ENCODE data around the gene SPIN2A. TPM values are rescaled to one million over a fixed set of nuclear protein-coding genes. Genes with fewer than 3 reads are reported as not detected.
"Not testable (repeated sequence)": the region's sequence is repeated elsewhere in the genome, so short reads cannot be mapped to it uniquely, and the experiment has no call there.

Gene SPIN2A
- total RNA-seq (ENCODE audit: low replicate concordance) = 0.26 and 0.99 TPM in 2 replicates

DNA sequence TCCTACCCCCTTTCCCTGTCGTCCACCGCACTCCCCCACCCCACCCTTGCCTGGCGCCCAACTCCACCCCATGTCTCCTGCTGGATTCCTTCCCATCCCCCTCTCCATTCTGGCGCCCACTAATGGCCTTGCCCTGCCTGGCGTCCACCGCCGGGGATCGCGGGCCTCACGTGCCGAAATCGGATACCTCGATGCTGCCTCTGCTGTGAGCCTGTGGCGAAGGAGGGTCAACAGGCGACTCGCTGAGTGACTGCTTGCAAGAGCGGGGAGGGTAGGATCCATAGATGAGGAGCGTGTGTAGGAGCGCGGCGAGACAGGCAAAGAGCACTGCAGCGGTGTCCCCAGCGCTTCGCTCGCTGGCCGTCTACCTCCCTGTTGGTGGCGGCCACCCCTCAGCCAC lies at the start of gene SPIN2A:
SPIN2A (minus strand) TSS at position 325 of the 400 bp plus-strand sequence. CDS start 800 bp downstream, outside the sequence.
- not testable (repeated sequence) for H3K4me1 ChIP-seq; H3K27me3 Mint-ChIP-seq (ENCODE audit: insufficient read depth, low read depth); H3K36me3 Mint-ChIP-seq; H3K27ac ChIP-seq; H3F3A ChIP-seq (ENCODE audit: low read depth); H2AFZ ChIP-seq (replicated peaks); H3K9me3 Mint-ChIP-seq; H3K36me3 ChIP-seq; H3K79me2 ChIP-seq (ENCODE audit: low read depth); H3K27me3 ChIP-seq; H3K4me1 Mint-ChIP-seq; H3K9me3 ChIP-seq (ENCODE audit: low read depth); H3K9ac ChIP-seq; H3K27ac Mint-ChIP-seq; H4K20me1 ChIP-seq (ENCODE audit: low read depth)
- peak within 1 kb of the TSS; percentile 35 for H3K4me2 ChIP-seq
- H3K4me3 Mint-ChIP-seq = peak within 1 kb of the TSS; percentile 81
- TF ChIP-seq, protein P1, sequence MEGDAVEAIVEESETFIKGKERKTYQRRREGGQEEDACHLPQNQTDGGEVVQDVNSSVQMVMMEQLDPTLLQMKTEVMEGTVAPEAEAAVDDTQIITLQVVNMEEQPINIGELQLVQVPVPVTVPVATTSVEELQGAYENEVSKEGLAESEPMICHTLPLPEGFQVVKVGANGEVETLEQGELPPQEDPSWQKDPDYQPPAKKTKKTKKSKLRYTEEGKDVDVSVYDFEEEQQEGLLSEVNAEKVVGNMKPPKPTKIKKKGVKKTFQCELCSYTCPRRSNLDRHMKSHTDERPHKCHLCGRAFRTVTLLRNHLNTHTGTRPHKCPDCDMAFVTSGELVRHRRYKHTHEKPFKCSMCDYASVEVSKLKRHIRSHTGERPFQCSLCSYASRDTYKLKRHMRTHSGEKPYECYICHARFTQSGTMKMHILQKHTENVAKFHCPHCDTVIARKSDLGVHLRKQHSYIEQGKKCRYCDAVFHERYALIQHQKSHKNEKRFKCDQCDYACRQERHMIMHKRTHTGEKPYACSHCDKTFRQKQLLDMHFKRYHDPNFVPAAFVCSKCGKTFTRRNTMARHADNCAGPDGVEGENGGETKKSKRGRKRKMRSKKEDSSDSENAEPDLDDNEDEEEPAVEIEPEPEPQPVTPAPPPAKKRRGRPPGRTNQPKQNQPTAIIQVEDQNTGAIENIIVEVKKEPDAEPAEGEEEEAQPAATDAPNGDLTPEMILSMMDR (IDR thresholded peaks at IDR 0.05) = peak; percentile 14
- H3K4me3 ChIP-seq = peak within 1 kb of the TSS; percentile 34
- peak; percentile 64 for DNase-seq (ENCODE audit: low spot score)

DNA sequence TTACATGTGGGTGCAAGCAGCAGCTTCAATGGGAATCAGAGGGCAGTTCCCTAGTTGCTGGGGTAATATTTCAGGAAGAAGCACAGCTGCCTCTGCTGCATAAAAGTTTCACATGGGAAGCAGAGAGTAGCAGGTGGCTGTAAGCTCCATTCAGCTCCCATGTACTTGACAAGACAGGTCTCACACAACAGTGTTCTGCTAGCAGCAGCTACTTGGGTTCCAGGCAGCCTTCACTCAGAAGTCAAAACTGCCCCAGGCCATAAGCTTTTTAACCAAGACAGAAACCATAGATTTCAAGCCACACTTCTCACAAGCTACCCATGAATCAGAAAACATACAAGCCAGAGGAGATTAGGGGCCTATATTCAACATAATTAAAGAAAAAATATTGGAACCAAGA lies 41.4 kb upstream of the SPIN2A start:
- no peak overlapping the region for H3K9ac ChIP-seq
- H3K9me3 ChIP-seq (ENCODE audit: low read depth) = no peaks in the 10 kb centered on the region
- H3K36me3 ChIP-seq = no peaks in the 10 kb centered on the region
- H3K27me3 Mint-ChIP-seq (ENCODE audit: insufficient read depth, low read depth) = no peaks in the 10 kb centered on the region
- H2AFZ ChIP-seq (replicated peaks) = no peak overlapping the region
- H3K79me2 ChIP-seq (ENCODE audit: low read depth) = peaks cover 2% of the 10 kb centered on the region
- H3K9me3 Mint-ChIP-seq = peaks cover 8% of the 10 kb centered on the region
- H3K36me3 Mint-ChIP-seq = no peaks in the 10 kb centered on the region
- no peaks in the 10 kb centered on the region for H3K4me1 ChIP-seq
- no peaks in the 10 kb centered on the region for H4K20me1 ChIP-seq (ENCODE audit: low read depth)
- H3K4me3 Mint-ChIP-seq = no peak overlapping the region
- TF ChIP-seq EZH2 (IDR thresholded peaks at IDR 0.05) = no peak
- no peak for TF ChIP-seq EZH2phosphoT487 (IDR thresholded peaks at IDR 0.05)
- TF ChIP-seq, protein P1 (IDR thresholded peaks at IDR 0.05) = no peak
- H3K27ac Mint-ChIP-seq = no peak overlapping the region
- no peak overlapping the region for H3K4me3 ChIP-seq
- H3K4me2 ChIP-seq = no peak overlapping the region
- H3F3A ChIP-seq (ENCODE audit: low read depth) = no peaks in the 10 kb centered on the region
- DNase-seq (ENCODE audit: low spot score) = no peak
- H3K4me1 Mint-ChIP-seq = no peaks in the 10 kb centered on the region
- no peak overlapping the region for H3K27ac ChIP-seq
- H3K27me3 ChIP-seq = no peaks in the 10 kb centered on the region

DNA sequence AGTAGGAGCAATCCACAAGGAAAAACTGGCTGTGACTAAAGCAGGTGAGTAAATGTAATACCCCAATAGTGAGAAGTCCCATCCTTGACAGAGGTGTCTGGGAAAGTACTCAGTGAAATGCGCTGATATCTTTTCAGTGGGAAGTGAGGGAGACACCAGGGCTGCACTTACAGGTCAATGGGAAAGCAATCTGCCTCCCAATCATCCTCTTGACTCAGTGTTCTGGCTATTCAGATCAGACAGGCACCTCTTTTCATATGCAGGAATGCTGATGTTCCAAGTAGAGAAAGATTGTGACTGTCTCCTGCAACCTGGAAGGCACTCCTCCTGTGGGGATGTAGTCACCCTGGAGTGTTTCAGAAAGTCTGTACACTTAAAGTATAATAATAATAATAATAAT lies 39.9 kb upstream of the SPIN2A start:
- Histone ChIP-seq H3K79me2 (ENCODE audit: low read depth) (peaks cover 4% of the 10 kb centered on the region), H3K9ac (no peak overlapping the region), H3K4me2 (no peak overlapping the region), H3K4me3 (no peak overlapping the region), H3K36me3 (no peaks in the 10 kb centered on the region), H3K27ac (no peak overlapping the region), H3K27me3 (no peaks in the 10 kb centered on the region), H4K20me1 (ENCODE audit: low read depth) (no peaks in the 10 kb centered on the region), H3K9me3 (ENCODE audit: low read depth) (no peaks in the 10 kb centered on the region), H3F3A (ENCODE audit: low read depth) (no peaks in the 10 kb centered on the region), H2AFZ (replicated peaks) (no peak overlapping the region), H3K4me1 (no peaks in the 10 kb centered on the region)
- no peaks in the 10 kb centered on the region for H3K27me3 Mint-ChIP-seq (ENCODE audit: insufficient read depth, low read depth)
- TF ChIP-seq, protein P1 (IDR thresholded peaks at IDR 0.05) = no peak
- no peak for TF ChIP-seq EZH2 (IDR thresholded peaks at IDR 0.05)
- no peak for TF ChIP-seq EZH2phosphoT487 (IDR thresholded peaks at IDR 0.05)
- H3K4me1 Mint-ChIP-seq = no peaks in the 10 kb centered on the region
- H3K36me3 Mint-ChIP-seq = no peaks in the 10 kb centered on the region
- DNase-seq (ENCODE audit: low spot score) = no peak
- H3K27ac Mint-ChIP-seq = no peak overlapping the region
- no peak overlapping the region for H3K4me3 Mint-ChIP-seq
- H3K9me3 Mint-ChIP-seq = peaks cover 8% of the 10 kb centered on the region

Measured in neural progenitor cell (in vitro differentiated cells).